IPS-18a (cell line): ENCODE results near the gene ZBTB16.

Experiments used
- H3K27ac ChIP-seq: one replicate; pipeline ENCODE4 v1.5.1; 2013; ENCODE audit warnings: low read length
- H3K27me3 ChIP-seq: one replicate; pipeline ENCODE4 v1.6.1; 2013; ENCODE audit warnings: mild to moderate bottlenecking, low read length; ENCODE audit not compliant: control insufficient read depth, insufficient read depth
- H3K36me3 ChIP-seq: one replicate; pipeline ENCODE4 v1.6.1; 2013; ENCODE audit warnings: low read depth, low read length; ENCODE audit not compliant: control insufficient read depth
- H3K4me1 ChIP-seq: one replicate; pipeline ENCODE4 v1.6.1; 2013; ENCODE audit warnings: low read depth, low read length; ENCODE audit not compliant: control insufficient read depth
- H3K4me3 ChIP-seq: one replicate; pipeline ENCODE4 v1.5.1; 2013; ENCODE audit warnings: low read length
- H3K9ac ChIP-seq: one replicate; pipeline ENCODE4 v1.6.1; 2013; ENCODE audit warnings: mild to moderate bottlenecking, low read length, moderate library complexity
- H3K9me3 ChIP-seq: one replicate; pipeline ENCODE4 v1.6.1; 2013; ENCODE audit warnings: low read depth, low read length; ENCODE audit not compliant: control insufficient read depth

Gene ZBTB16

DNA sequence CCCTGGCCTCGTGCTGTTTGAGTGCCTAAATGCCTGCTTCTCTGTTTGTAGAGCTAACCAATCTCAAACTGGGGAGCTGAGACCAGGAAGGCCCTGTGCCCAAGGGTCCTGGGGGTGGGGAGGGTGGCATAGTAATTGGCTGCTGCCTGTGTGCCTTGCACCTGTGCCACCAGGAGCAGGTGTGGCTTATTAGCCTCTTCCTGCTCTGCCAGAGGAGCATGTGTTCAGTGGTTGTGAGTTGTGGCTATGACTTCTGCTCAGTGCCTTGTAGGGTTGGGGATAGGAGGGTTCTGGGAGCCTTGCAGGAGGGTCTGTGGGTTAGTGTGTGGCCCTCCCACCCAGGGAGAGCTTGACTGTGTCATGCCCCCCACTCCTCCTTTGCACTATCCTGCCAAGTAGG, 109.2 kb downstream of the ZBTB16 start:
- Histone ChIP-seq H3K4me1 (peaks cover 13% of the 10 kb centered on the region), H3K27ac (no peak overlapping the region), H3K27me3 (no peaks in the 10 kb centered on the region), H3K4me3 (no peak overlapping the region), H3K9ac (no peak overlapping the region), H3K9me3 (no peaks in the 10 kb centered on the region), H3K36me3 (no peaks in the 10 kb centered on the region)

DNA sequence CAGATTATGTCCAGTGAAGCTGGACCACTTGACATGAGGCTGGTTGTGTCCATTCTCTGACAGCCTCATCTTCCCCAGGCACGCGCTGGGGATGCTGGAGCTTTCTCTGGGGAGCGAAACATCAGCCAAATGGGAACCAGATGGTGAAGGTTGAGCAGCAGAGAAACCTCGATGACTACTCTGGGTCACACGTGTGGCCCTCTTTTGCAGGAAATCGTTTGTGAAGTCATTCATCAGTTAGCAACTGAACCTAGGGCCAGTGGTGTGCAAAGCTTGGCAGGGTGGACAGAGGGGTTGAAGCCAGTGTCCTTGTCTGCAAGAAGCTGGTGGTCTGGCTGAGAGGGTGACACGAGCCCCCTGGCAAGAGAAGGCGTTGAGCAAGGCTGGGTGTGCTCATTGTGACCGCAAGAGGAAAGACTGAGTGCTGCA, 109.8 kb downstream of the ZBTB16 start:
- no peak overlapping the region for H3K4me3 ChIP-seq
- no peak overlapping the region for H3K27ac ChIP-seq
- no peak overlapping the region for H3K9ac ChIP-seq
- no peaks in the 10 kb centered on the region for H3K27me3 ChIP-seq
- peaks cover 13% of the 10 kb centered on the region for H3K4me1 ChIP-seq
- no peaks in the 10 kb centered on the region for H3K9me3 ChIP-seq
- H3K36me3 ChIP-seq: no peaks in the 10 kb centered on the region

DNA sequence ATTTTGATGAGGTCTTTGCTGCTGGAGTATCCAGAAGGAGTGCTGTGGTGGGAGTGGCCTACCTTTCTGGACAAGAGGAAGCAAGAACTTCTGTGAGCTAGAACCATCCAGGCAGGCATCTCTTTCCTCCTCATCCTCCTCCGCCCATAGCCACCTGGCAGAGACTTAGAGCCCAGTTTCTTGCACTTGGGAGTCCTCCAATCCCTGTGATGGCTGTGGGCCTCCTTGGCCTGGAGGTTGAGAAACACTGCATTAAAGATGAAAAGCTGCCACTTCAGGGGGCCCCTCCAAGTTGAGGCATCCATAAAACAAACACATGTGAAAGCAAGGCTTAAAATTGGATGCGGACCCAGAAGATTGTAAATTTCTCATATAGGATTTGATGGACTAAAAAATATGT, 110.3 kb downstream of the ZBTB16 start:
- H3K4me3 ChIP-seq: no peak overlapping the region
- H3K9ac ChIP-seq: no peak overlapping the region
- H3K36me3 ChIP-seq: no peaks in the 10 kb centered on the region
- peaks cover 13% of the 10 kb centered on the region for H3K4me1 ChIP-seq
- no peaks in the 10 kb centered on the region for H3K9me3 ChIP-seq
- H3K27ac ChIP-seq: no peak overlapping the region
- H3K27me3 ChIP-seq: no peaks in the 10 kb centered on the region

DNA sequence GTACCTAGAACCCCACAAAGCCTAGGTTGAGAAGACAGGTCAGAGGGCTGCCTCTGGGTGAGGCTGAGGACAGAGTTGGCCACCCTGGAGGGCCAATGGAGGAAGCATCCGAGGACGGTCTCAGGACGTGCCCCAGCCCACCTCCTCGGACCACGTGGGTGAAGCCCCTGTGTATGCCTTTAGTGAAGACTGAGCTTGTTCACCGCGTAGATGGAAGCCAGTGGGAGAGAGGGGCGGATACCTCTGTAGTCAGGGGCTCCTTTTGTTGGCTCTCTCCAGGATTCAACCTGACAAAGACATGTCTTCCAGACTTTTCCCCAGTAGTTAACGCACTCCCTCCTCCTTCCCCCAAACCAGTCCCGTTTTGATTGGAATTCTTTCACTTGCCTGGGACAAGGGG, 110.7 kb downstream of the ZBTB16 start:
- no peaks in the 10 kb centered on the region for H3K9me3 ChIP-seq
- no peaks in the 10 kb centered on the region for H3K27me3 ChIP-seq
- H3K4me1 ChIP-seq: peaks cover 13% of the 10 kb centered on the region
- no peak overlapping the region for H3K27ac ChIP-seq
- H3K4me3 ChIP-seq: no peak overlapping the region
- no peaks in the 10 kb centered on the region for H3K36me3 ChIP-seq
- no peak overlapping the region for H3K9ac ChIP-seq

DNA sequence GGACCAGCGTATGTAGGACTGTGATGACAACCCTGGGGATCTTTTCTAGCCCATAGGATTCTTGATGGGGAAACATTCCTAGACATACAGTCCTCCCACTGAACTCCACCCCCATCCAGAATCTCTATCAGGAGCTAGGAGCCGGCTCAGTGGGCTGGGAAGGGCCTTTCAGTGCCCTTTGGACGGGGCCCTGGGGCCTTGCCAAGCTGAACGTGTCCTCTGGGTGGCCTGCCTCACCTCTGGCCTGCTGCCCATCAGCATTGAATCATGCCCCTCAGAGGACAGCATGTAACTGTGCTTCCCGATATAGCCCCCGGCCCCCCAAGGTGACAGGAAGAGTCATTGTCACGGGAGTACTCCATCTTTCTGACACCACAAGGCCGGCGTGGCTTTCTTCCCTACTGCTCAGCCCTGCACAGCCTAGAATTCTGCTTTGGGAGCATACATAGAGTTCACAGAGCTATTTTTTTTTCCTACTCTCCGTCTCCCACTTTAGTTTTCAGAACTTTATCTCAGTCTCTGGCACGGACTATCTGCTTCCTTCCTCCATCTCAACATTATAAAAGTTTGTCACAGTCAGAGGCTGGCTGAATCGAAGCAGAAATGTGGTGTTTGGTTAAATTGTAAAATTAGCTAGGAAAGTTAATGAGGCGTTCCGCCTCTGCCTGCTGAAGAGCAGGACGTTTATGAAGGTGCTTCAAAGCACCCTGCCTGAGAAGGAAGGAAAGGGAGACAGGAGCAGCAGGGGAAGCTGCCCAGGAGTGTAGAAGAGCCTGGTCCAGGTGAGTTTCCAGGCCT, 111.9 kb downstream of the ZBTB16 start:
- H3K9ac ChIP-seq: no peak overlapping the region
- H3K9me3 ChIP-seq: no peaks in the 10 kb centered on the region
- H3K27me3 ChIP-seq: no peaks in the 10 kb centered on the region
- H3K27ac ChIP-seq: no peak overlapping the region
- peaks cover 13% of the 10 kb centered on the region for H3K4me1 ChIP-seq
- no peak overlapping the region for H3K4me3 ChIP-seq
- H3K36me3 ChIP-seq: no peaks in the 10 kb centered on the region

GRCh38 chr11:114172055-114172861, 112.7 kb downstream of the ZBTB16 start:
- Histone ChIP-seq H3K27me3 (no peaks in the 10 kb centered on the region), H3K4me3 (no peak overlapping the region), H3K4me1 (peaks cover 9% of the 10 kb centered on the region), H3K9ac (no peak overlapping the region), H3K36me3 (no peaks in the 10 kb centered on the region), H3K9me3 (no peaks in the 10 kb centered on the region), H3K27ac (no peak overlapping the region)

DNA sequence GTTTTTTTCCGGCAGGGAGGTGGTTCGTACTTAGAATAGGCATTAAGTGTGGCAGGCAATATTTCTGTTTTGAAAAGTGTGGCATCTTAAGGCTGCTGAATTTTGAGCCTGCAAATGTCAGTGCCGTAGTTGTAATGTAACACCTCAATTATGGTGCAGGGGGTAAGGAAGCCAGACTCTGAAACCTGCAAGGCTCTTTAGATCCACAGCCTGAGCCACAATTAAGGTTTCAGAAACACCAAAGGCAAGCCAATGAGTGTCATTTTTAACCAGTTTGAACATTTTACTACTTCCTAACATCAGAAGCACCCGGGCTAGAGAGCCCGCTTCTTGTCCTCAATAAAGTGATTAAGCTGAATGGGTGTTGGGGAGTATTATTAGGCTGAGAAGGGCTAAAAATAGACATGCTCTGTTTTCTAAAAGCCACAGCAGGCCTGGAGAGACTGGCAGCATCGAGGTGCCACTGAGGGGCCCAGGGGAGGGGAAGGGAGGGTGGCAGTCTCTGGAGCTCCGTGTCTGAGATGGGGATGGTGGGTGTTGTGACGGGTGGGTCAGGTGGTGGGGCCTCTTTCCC, 113.4 kb downstream of the ZBTB16 start:
- Histone ChIP-seq H3K9me3 (no peaks in the 10 kb centered on the region), H3K4me1 (peaks cover 9% of the 10 kb centered on the region), H3K9ac (no peak overlapping the region), H3K4me3 (no peak overlapping the region), H3K36me3 (no peaks in the 10 kb centered on the region), H3K27ac (no peak overlapping the region), H3K27me3 (no peaks in the 10 kb centered on the region)

DNA sequence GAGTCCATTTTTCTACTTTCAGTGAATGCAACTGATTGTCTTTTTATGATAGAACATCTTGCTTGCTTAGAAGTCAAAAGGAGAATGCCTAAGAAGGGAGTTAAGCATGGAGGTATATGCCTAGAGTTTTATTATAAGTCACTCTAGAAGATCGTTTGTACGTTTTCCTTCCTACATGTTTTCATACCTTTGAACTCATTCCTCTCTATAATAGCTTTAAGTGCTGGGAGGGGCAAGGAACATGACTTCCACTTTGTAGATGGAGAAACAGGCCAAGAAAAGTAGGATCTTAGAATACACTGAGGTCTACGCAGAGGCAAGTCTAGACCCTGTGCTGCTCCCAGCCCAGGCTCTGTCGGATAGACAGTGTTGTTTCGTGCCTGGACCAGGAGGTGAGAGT, 114.3 kb downstream of the ZBTB16 start:
- H3K4me1 ChIP-seq: peaks cover 9% of the 10 kb centered on the region
- no peaks in the 10 kb centered on the region for H3K36me3 ChIP-seq
- no peaks in the 10 kb centered on the region for H3K9me3 ChIP-seq
- H3K4me3 ChIP-seq: no peak overlapping the region
- H3K27me3 ChIP-seq: no peaks in the 10 kb centered on the region
- H3K9ac ChIP-seq: no peak overlapping the region
- H3K27ac ChIP-seq: no peak overlapping the region

DNA sequence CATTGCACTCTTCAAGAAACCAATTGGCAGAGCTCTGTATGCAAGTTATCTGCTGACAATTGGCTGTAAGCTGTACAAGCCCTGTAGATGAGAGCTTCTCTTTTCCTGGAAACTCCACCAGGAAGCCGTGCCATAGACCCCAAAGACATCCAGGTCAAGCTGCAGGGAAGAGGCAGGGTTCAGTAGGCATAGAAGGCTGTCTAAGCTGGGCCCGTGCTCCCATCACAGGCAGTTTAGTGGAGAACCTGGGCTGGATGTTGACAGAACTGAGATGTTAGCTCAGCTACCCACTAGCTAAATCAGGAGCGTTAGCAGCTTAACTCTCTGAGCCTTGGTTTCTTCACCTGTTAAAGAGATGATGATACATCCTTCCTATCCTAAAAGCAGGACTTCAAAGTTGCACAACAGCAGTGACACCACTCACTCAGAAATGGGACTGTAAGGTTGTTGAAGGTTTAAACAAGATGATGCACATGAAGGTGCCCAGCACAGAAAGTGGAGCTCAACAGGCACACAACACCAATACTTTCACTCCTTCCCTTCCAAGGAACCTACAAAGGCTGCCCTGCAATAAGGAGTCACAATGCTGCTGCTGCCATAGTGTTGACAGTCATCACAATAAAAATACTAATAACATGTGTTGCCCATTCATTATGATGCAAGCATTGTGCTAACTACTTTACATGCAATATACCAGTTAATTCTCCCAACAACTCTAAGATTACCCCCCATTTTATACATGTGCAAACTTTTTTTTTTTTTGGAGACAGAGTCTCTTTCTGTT, 115.4 kb downstream of the ZBTB16 start:
- Histone ChIP-seq H3K27ac (no peak overlapping the region), H3K9ac (no peak overlapping the region), H3K4me1 (peaks cover 9% of the 10 kb centered on the region), H3K9me3 (no peaks in the 10 kb centered on the region), H3K4me3 (no peak overlapping the region), H3K27me3 (no peaks in the 10 kb centered on the region), H3K36me3 (no peaks in the 10 kb centered on the region)

DNA sequence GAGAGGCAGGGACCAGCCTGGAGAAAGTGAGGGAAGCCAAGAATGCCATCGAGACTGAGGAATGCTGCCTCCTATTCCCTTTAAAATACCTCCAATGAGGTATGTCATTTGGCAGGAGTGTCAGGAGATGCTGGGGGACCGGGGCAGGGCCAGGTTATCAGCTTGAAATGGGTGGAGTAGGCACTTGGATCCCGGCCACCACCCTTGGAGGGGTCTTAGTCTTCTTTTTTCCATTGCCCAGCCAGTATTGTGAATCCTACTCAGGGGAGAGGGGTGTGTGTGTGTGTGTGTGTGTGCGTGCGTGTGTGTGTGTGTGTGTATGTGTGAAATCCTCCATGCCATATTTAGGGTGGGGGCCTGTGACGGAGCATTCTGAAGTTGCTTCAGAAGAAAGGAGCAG, 116.2 kb downstream of the ZBTB16 start:
- H3K27ac ChIP-seq: no peak overlapping the region
- no peak overlapping the region for H3K9ac ChIP-seq
- H3K4me3 ChIP-seq: no peak overlapping the region
- peaks cover 5% of the 10 kb centered on the region for H3K4me1 ChIP-seq
- no peaks in the 10 kb centered on the region for H3K9me3 ChIP-seq
- no peaks in the 10 kb centered on the region for H3K36me3 ChIP-seq
- H3K27me3 ChIP-seq: no peaks in the 10 kb centered on the region

- Histone ChIP-seq H3K36me3 (no peaks in the 10 kb centered on the region), H3K4me3 (no peak overlapping the region), H3K4me1 (no peaks in the 10 kb centered on the region), H3K9ac (no peak overlapping the region), H3K9me3 (no peaks in the 10 kb centered on the region), H3K27me3 (no peaks in the 10 kb centered on the region), H3K27ac (no peak overlapping the region)
These were observed 116.8 kb downstream of the ZBTB16 start for GRCh38 chr11:114176321-114176720.
